ENCODE measurements around the gene OPN1SW. TPM values are rescaled to one million over a fixed set of nuclear protein-coding genes. Genes with fewer than 3 reads are reported as not detected.

OPN1SW gene
- total and polyA plus RNA-seq, 9 of the 15 experiments (the other 6 are each of a cell fraction or from before 2014, with no cell fraction given), result 0.84 to 1.0 TPM; not detected in 7

DNA sequence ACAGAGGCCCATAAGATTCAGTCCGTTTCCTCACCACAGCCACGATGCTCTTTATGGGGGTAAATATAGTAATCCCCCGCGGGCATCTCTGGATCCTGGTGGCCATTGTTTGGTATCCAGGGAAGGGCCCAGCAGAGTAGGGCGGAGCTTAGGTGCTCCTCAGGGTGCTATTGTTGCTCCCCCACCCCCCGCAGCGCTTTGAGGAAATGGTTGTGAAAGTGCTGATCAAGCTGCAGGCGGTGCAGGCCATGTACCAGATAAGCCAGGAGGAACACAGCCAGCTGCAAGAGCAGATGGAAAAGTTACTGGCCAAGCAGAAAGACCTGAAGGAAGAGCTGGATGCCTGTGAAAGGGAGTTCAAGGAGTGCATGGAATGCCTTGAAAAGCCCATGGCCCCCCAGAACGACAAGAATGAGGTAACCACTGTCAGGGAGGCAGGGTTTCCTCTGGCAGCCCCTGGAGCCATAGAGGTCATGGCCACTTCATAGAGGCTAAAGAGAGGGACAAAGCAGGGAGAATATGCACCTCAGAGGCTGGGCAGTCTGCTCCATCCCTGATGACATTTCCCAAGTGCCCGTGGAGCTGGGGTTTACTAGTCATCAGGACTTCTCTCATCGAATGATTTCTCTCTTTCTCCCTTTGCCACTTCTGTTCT, 37.0 kb upstream of the OPN1SW start (continued):
- TF ChIP-seq NR2C1 (IDR thresholded peaks at IDR 0.05) (no peak), NR2C1 (tag; IDR thresholded peaks at IDR 0.05) (0 out of 2 replicates have a peak, but pooled peaks have one; percentile 30), CEBPG (CRISPR knock-in tag; IDR thresholded peaks at IDR 0.05) (0 out of 2 replicates have a peak, but pooled peaks have one; percentile 35), CEBPG (tag; conservative IDR thresholded peaks at IDR 0.05 in 1 of 2, IDR thresholded peaks at IDR 0.05 in 1 of 2) (no peak; a peak in 1 of 4 replicates), TRIM28 (IDR thresholded peaks at IDR 0.05) (0 out of 2 replicates have a peak, but pooled peaks have one; percentile 18), SRSF7 (optimal IDR thresholded peaks at IDR 0.05; ENCODE audit: low read depth, low read length) (no peak), NCOR1 (IDR thresholded peaks at IDR 0.05) (peak; percentile 84), CTBP1 (IDR thresholded peaks at IDR 0.05; ENCODE audit: borderline replicate concordance) (peak; percentile 84; the same call in 1 of the 2 replicates), ATF7 (IDR thresholded peaks at IDR 0.05) (peak; percentile 47; the same call in 1 of the 2 replicates), MTA3 (IDR thresholded peaks at IDR 0.05; ENCODE audit: borderline replicate concordance) (0 out of 2 replicates have a peak, but pooled peaks have one; percentile 53), MAFK (IDR thresholded peaks at IDR 0.05; ENCODE audit: low read length) (peak; percentile 80), ZNF354B (CRISPR knock-in tag; IDR thresholded peaks at IDR 0.05) (peak; percentile 8; the same call in 1 of the 2 replicates)
- TF ChIP-seq, protein P1, sequence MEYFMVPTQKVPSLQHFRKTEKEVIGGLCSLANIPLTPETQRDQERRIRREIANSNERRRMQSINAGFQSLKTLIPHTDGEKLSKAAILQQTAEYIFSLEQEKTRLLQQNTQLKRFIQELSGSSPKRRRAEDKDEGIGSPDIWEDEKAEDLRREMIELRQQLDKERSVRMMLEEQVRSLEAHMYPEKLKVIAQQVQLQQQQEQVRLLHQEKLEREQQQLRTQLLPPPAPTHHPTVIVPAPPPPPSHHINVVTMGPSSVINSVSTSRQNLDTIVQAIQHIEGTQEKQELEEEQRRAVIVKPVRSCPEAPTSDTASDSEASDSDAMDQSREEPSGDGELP (CRISPR knock-in tag; IDR thresholded peaks at IDR 0.05; ENCODE audit: borderline replicate concordance), result peak; percentile 93
- TF ChIP-seq, protein P2, sequence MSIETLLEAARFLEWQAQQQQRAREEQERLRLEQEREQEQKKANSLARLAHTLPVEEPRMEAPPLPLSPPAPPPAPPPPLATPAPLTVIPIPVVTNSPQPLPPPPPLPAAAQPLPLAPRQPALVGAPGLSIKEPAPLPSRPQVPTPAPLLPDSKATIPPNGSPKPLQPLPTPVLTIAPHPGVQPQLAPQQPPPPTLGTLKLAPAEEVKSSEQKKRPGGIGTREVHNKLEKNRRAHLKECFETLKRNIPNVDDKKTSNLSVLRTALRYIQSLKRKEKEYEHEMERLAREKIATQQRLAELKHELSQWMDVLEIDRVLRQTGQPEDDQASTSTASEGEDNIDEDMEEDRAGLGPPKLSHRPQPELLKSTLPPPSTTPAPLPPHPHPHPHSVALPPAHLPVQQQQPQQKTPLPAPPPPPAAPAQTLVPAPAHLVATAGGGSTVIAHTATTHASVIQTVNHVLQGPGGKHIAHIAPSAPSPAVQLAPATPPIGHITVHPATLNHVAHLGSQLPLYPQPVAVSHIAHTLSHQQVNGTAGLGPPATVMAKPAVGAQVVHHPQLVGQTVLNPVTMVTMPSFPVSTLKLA (conservative IDR thresholded peaks at IDR 0.05), result 0 out of 4 replicates have a peak, but pooled peaks of 1 of the 2 experiments have one; percentile 30
- TF ChIP-seq, protein P3, sequence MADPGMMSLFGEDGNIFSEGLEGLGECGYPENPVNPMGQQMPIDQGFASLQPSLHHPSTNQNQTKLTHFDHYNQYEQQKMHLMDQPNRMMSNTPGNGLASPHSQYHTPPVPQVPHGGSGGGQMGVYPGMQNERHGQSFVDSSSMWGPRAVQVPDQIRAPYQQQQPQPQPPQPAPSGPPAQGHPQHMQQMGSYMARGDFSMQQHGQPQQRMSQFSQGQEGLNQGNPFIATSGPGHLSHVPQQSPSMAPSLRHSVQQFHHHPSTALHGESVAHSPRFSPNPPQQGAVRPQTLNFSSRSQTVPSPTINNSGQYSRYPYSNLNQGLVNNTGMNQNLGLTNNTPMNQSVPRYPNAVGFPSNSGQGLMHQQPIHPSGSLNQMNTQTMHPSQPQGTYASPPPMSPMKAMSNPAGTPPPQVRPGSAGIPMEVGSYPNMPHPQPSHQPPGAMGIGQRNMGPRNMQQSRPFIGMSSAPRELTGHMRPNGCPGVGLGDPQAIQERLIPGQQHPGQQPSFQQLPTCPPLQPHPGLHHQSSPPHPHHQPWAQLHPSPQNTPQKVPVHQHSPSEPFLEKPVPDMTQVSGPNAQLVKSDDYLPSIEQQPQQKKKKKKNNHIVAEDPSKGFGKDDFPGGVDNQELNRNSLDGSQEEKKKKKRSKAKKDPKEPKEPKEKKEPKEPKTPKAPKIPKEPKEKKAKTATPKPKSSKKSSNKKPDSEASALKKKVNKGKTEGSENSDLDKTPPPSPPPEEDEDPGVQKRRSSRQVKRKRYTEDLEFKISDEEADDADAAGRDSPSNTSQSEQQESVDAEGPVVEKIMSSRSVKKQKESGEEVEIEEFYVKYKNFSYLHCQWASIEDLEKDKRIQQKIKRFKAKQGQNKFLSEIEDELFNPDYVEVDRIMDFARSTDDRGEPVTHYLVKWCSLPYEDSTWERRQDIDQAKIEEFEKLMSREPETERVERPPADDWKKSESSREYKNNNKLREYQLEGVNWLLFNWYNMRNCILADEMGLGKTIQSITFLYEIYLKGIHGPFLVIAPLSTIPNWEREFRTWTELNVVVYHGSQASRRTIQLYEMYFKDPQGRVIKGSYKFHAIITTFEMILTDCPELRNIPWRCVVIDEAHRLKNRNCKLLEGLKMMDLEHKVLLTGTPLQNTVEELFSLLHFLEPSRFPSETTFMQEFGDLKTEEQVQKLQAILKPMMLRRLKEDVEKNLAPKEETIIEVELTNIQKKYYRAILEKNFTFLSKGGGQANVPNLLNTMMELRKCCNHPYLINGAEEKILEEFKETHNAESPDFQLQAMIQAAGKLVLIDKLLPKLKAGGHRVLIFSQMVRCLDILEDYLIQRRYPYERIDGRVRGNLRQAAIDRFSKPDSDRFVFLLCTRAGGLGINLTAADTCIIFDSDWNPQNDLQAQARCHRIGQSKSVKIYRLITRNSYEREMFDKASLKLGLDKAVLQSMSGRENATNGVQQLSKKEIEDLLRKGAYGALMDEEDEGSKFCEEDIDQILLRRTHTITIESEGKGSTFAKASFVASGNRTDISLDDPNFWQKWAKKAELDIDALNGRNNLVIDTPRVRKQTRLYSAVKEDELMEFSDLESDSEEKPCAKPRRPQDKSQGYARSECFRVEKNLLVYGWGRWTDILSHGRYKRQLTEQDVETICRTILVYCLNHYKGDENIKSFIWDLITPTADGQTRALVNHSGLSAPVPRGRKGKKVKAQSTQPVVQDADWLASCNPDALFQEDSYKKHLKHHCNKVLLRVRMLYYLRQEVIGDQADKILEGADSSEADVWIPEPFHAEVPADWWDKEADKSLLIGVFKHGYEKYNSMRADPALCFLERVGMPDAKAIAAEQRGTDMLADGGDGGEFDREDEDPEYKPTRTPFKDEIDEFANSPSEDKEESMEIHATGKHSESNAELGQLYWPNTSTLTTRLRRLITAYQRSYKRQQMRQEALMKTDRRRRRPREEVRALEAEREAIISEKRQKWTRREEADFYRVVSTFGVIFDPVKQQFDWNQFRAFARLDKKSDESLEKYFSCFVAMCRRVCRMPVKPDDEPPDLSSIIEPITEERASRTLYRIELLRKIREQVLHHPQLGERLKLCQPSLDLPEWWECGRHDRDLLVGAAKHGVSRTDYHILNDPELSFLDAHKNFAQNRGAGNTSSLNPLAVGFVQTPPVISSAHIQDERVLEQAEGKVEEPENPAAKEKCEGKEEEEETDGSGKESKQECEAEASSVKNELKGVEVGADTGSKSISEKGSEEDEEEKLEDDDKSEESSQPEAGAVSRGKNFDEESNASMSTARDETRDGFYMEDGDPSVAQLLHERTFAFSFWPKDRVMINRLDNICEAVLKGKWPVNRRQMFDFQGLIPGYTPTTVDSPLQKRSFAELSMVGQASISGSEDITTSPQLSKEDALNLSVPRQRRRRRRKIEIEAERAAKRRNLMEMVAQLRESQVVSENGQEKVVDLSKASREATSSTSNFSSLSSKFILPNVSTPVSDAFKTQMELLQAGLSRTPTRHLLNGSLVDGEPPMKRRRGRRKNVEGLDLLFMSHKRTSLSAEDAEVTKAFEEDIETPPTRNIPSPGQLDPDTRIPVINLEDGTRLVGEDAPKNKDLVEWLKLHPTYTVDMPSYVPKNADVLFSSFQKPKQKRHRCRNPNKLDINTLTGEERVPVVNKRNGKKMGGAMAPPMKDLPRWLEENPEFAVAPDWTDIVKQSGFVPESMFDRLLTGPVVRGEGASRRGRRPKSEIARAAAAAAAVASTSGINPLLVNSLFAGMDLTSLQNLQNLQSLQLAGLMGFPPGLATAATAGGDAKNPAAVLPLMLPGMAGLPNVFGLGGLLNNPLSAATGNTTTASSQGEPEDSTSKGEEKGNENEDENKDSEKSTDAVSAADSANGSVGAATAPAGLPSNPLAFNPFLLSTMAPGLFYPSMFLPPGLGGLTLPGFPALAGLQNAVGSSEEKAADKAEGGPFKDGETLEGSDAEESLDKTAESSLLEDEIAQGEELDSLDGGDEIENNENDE (IDR thresholded peaks at IDR 0.05; ENCODE audit: low read depth, low read length), result peak; percentile 20

All from K562 (cell line).